ENCODE results near the gene ZNF500. TPM values are rescaled to one million over a fixed set of nuclear protein-coding genes. Genes with fewer than 3 reads are reported as not detected.

Gene ZNF500
- total RNA-seq, 4 donors from 2014 or later: 7.9 to 17.6 (median 12.4) TPM

DNA sequence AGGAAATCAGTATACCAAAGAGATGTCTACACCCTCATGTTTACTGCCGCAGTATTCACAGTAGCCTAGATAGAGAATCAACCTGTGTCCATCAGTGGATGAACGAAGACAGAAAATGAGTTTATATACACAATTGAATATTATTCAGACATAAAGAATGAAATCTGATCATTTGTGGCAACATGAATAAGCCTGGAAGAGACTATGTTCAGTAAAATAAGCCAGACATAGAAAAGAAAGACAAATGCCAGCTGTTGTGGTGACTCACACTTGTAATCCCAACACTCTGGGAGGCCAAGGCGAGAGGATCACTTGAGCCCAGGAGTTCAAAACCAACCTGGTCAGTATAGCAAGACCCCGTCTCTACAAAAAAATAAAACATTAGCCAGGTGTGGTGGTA is 57.5 kb downstream of the ZNF500 start:
- Histone ChIP-seq H3K36me3 (peaks cover 37% of the 10 kb centered on the region), H3K4me3 (no peak overlapping the region), H3K9me3 (no peaks in the 10 kb centered on the region), H3K4me1 (no peaks in the 10 kb centered on the region), H3K27me3 (no peaks in the 10 kb centered on the region), H3K27ac (no peak overlapping the region)
- no peak for DNase-seq (ENCODE audit: low spot score in 2 of 2)
- WGBS: 95% methylated on average over 4 of the region's 4 CpGs
- TF ChIP-seq POLR2AphosphoS5 (IDR thresholded peaks at IDR 0.05) (no peak), EP300 (IDR thresholded peaks at IDR 0.05) (no peak), POLR2A (IDR thresholded peaks at IDR 0.05) (no peak)
- TF ChIP-seq, protein P1, sequence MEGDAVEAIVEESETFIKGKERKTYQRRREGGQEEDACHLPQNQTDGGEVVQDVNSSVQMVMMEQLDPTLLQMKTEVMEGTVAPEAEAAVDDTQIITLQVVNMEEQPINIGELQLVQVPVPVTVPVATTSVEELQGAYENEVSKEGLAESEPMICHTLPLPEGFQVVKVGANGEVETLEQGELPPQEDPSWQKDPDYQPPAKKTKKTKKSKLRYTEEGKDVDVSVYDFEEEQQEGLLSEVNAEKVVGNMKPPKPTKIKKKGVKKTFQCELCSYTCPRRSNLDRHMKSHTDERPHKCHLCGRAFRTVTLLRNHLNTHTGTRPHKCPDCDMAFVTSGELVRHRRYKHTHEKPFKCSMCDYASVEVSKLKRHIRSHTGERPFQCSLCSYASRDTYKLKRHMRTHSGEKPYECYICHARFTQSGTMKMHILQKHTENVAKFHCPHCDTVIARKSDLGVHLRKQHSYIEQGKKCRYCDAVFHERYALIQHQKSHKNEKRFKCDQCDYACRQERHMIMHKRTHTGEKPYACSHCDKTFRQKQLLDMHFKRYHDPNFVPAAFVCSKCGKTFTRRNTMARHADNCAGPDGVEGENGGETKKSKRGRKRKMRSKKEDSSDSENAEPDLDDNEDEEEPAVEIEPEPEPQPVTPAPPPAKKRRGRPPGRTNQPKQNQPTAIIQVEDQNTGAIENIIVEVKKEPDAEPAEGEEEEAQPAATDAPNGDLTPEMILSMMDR (IDR thresholded peaks at IDR 0.05): no peak

DNA sequence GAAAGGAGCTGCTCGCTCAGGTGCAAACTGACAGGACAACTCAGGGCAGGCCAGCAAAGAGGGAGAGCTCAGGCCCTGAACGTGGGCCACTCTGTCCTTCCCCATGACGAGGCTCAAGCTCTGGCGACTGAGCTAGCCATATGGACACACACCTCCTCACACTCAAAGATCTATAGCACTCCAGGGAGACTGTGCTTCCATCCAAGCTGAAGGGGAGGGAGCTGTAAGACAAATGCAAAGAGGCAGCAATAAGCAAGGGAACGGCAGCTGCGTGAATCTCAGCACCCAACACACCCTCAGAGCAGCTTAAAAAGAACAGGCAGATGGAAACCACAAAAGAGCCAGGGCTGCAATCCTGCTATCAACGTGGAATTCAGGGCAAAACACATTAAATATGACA is 60.1 kb downstream of the ZNF500 start:
- Histone ChIP-seq H3K4me3 (no peak overlapping the region), H3K9me3 (no peaks in the 10 kb centered on the region), H3K36me3 (peaks cover 40% of the 10 kb centered on the region), H3K27me3 (no peaks in the 10 kb centered on the region), H3K27ac (no peak overlapping the region), H3K4me1 (peaks cover 4% of the 10 kb centered on the region)
- no peak for DNase-seq (ENCODE audit: low spot score in 2 of 2)
- TF ChIP-seq EP300 (IDR thresholded peaks at IDR 0.05) (no peak), POLR2AphosphoS5 (IDR thresholded peaks at IDR 0.05) (no peak), POLR2A (IDR thresholded peaks at IDR 0.05) (no peak)
- TF ChIP-seq, protein P1 (IDR thresholded peaks at IDR 0.05): no peak
- WGBS: 85% methylated on average over 7 of the region's 7 CpGs

- 90% methylated on average over 7 of the region's 14 CpGs for WGBS
- H3K4me3 ChIP-seq: no peak overlapping the region
- DNase-seq (ENCODE audit: low spot score in 2 of 2): no peak
- peaks cover 52% of the 10 kb centered on the region for H3K36me3 ChIP-seq
- H3K27me3 ChIP-seq: no peaks in the 10 kb centered on the region
- H3K27ac ChIP-seq: no peak overlapping the region
- TF ChIP-seq POLR2AphosphoS5 (IDR thresholded peaks at IDR 0.05) (no peak), POLR2A (IDR thresholded peaks at IDR 0.05) (no peak), EP300 (IDR thresholded peaks at IDR 0.05) (no peak)
- TF ChIP-seq, protein P1 (IDR thresholded peaks at IDR 0.05): no peak
- peaks cover 14% of the 10 kb centered on the region for H3K4me1 ChIP-seq
- H3K9me3 ChIP-seq: no peaks in the 10 kb centered on the region
Measured at GRCh38 chr16:4704913-4705312, 62.0 kb downstream of the ZNF500 start.

GRCh38 chr16:4704491-4704890 is 62.5 kb downstream of the ZNF500 start:
- DNase-seq (ENCODE audit: low spot score in 2 of 2): no peak
- Histone ChIP-seq H3K36me3 (peaks cover 56% of the 10 kb centered on the region), H3K27me3 (no peaks in the 10 kb centered on the region), H3K9me3 (no peaks in the 10 kb centered on the region), H3K4me1 (peaks cover 14% of the 10 kb centered on the region), H3K4me3 (no peak overlapping the region), H3K27ac (no peak overlapping the region)
- TF ChIP-seq POLR2A (IDR thresholded peaks at IDR 0.05) (no peak), POLR2AphosphoS5 (IDR thresholded peaks at IDR 0.05) (no peak), EP300 (IDR thresholded peaks at IDR 0.05) (no peak)
- TF ChIP-seq, protein P1 (IDR thresholded peaks at IDR 0.05): no peak
- WGBS: 83% methylated on average over 8 of the region's 8 CpGs

DNA sequence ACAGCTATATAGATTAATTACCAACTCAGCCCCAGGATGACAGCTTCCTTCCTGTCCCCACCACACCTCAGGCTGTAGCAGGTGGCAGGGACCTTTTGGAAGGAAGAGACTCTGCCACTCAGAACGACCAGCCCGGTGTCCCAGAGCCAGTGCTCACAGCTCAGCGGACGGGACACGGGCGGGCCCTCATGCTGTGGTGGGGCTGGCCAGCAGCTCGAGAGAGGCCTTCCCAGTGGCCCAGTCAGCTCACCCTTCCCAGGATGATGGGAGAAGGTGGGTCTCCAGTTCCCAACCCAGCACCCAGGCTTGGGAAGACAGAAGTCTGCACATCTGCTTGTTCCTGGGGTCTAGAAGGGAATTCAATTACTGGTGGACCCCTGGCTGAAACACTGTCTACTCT is 63.1 kb downstream of the ZNF500 start:
- Histone ChIP-seq H3K9me3 (no peaks in the 10 kb centered on the region), H3K4me3 (no peak overlapping the region), H3K27ac (no peak overlapping the region), H3K36me3 (peaks cover 62% of the 10 kb centered on the region), H3K27me3 (no peaks in the 10 kb centered on the region), H3K4me1 (peaks cover 14% of the 10 kb centered on the region)
- TF ChIP-seq, protein P1 (IDR thresholded peaks at IDR 0.05): no peak
- no peak for TF ChIP-seq POLR2AphosphoS5 (IDR thresholded peaks at IDR 0.05)
- TF ChIP-seq EP300 (IDR thresholded peaks at IDR 0.05): no peak
- no peak for TF ChIP-seq POLR2A (IDR thresholded peaks at IDR 0.05)
- no peak for DNase-seq (ENCODE audit: low spot score in 2 of 2)
- WGBS: 79% methylated on average over 6 of the region's 7 CpGs
